ENCODE measurements around the gene MEX3A. TPM values are rescaled to one million over a fixed set of nuclear protein-coding genes. Genes with fewer than 3 reads are reported as not detected.

Gene MEX3A
- total RNA-seq, 1 experiment from 2014 or later, result 90.0 TPM

DNA sequence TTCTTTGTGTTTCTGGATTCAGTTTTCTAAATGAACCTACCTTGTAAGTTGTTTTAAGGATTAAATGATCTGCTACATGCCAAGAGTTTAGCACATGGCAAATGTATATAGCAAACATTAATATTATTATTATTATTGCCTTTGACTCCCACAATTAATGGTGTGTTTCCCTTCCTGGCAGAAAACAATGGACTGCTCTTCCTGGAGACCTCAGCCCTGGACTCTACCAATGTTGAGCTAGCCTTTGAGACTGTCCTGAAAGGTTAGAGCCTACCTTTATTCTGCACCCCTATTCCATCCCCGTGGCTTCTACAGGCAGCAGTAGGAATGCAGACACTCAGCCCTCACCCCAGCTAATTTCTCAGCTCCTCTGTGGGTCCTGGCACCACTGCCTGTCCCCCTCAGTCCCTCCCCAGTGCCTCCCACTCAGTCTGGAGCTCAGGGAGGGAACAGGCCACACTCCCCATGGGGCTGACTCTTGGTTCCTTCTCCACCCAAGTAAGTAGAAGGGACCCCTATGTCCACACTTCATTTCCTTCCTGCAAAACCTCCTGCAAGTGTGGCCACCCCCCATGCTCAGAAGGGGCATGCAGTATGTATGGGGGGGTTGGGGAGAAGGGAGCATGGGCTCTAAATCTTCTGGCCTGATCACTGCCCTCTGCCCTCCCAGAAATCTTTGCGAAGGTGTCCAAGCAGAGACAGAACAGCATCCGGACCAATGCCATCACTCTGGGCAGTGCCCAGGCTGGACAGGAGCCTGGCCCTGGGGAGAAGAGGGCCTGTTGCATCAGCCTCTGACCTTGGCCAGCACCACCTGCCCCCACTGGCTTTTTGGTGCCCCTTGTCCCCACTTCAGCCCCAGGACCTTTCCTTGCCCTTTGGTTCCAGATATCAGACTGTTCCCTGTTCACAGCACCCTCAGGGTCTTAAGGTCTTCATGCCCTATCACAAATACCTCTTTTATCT, 12.5 kb downstream of the MEX3A start:
- CTCF ChIA-PET, result no interaction called here
- H3K9me3 ChIP-seq (ENCODE audit: low read depth, low read length, poor library complexity, severe bottlenecking), result no peaks in the 10 kb centered on the region
- POLR2A ChIA-PET (ENCODE audit: low non-redundant PET), result no interaction called here
- DNase-seq (ENCODE audit: low spot score), result no peak
- H3K36me3 ChIP-seq (ENCODE audit: insufficient read depth, low read length, poor library complexity, severe bottlenecking), result peaks cover 5% of the 10 kb centered on the region
- no peaks in the 10 kb centered on the region for H3K27me3 ChIP-seq (replicated peaks; ENCODE audit: insufficient read depth, low read depth, low read length, poor library complexity)
- TF ChIP-seq, protein P1, sequence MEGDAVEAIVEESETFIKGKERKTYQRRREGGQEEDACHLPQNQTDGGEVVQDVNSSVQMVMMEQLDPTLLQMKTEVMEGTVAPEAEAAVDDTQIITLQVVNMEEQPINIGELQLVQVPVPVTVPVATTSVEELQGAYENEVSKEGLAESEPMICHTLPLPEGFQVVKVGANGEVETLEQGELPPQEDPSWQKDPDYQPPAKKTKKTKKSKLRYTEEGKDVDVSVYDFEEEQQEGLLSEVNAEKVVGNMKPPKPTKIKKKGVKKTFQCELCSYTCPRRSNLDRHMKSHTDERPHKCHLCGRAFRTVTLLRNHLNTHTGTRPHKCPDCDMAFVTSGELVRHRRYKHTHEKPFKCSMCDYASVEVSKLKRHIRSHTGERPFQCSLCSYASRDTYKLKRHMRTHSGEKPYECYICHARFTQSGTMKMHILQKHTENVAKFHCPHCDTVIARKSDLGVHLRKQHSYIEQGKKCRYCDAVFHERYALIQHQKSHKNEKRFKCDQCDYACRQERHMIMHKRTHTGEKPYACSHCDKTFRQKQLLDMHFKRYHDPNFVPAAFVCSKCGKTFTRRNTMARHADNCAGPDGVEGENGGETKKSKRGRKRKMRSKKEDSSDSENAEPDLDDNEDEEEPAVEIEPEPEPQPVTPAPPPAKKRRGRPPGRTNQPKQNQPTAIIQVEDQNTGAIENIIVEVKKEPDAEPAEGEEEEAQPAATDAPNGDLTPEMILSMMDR (conservative IDR thresholded peaks at IDR 0.05; ENCODE audit: low read depth, low read length), result no peak
- TF ChIP-seq EZH2 (IDR thresholded peaks at IDR 0.05; ENCODE audit: borderline replicate concordance, low read depth, low read length, poor library complexity, severe bottlenecking), result no peak
- intact Hi-C loops (cut with micrococcal nuclease; ENCODE audit: unreplicated experiment), result loop anchor here (5.0 kb wide), 1 partner anchor 132 kb away; no protein-coding TSS in a partner anchor
- no peak overlapping the region for H3K27ac ChIP-seq (ENCODE audit: low read depth, low read length, poor library complexity, severe bottlenecking)
- no TSS peak for BruUV-seq (replicated peaks)
- no peak overlapping the region for H3K4me3 ChIP-seq (ENCODE audit: low read depth, low read length, poor library complexity, severe bottlenecking)
- peaks cover 27% of the 10 kb centered on the region for H3K4me1 ChIP-seq (ENCODE audit: insufficient read depth, low read length, poor library complexity, severe bottlenecking)

DNA sequence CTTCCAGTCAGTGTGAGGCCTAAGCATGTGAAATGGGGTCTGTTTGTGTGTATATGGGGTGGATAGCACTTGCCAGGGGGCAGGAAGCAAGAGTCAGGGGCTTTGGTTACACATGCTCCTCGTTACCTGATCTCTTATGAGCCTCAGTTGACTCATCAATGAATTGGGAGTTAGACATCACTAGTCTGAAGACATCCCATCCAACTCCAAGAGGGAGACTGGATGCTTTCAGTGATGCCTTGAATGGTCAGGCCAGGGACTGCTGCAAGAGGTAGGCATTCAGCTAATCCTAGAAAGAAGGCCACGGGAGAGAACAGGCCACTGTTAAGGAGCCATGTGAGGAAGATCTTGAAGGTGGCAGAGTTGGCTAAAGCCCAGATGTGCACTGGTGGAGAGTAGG, 15.0 kb downstream of the MEX3A start:
- H3K27ac ChIP-seq (ENCODE audit: low read depth, low read length, poor library complexity, severe bottlenecking), result no peak overlapping the region
- ChIA-PET CTCF (interaction anchor here (0.6 to 1.5 kb wide), 3 partner anchors 40 to 44 kb away, joined by 3 to 10 read pairs (median 5); no protein-coding TSS in a partner anchor), POLR2A (ENCODE audit: low non-redundant PET) (no interaction called here)
- peaks cover 2% of the 10 kb centered on the region for H3K4me1 ChIP-seq (ENCODE audit: insufficient read depth, low read length, poor library complexity, severe bottlenecking)
- intact Hi-C loops (cut with micrococcal nuclease; ENCODE audit: unreplicated experiment), result loop anchor here (5.0 kb wide), 1 partner anchor 130 kb away; no protein-coding TSS in a partner anchor
- TF ChIP-seq EZH2 (IDR thresholded peaks at IDR 0.05; ENCODE audit: borderline replicate concordance, low read depth, low read length, poor library complexity, severe bottlenecking), result no peak
- TF ChIP-seq, protein P1 (conservative IDR thresholded peaks at IDR 0.05; ENCODE audit: low read depth, low read length), result no peak
- DNase-seq (ENCODE audit: low spot score), result no peak
- H3K36me3 ChIP-seq (ENCODE audit: insufficient read depth, low read length, poor library complexity, severe bottlenecking), result no peaks in the 10 kb centered on the region
- BruUV-seq (replicated peaks), result no TSS peak
- no peaks in the 10 kb centered on the region for H3K9me3 ChIP-seq (ENCODE audit: low read depth, low read length, poor library complexity, severe bottlenecking)
- H3K27me3 ChIP-seq (replicated peaks; ENCODE audit: insufficient read depth, low read depth, low read length, poor library complexity), result no peaks in the 10 kb centered on the region
- no peak overlapping the region for H3K4me3 ChIP-seq (ENCODE audit: low read depth, low read length, poor library complexity, severe bottlenecking)

DNA sequence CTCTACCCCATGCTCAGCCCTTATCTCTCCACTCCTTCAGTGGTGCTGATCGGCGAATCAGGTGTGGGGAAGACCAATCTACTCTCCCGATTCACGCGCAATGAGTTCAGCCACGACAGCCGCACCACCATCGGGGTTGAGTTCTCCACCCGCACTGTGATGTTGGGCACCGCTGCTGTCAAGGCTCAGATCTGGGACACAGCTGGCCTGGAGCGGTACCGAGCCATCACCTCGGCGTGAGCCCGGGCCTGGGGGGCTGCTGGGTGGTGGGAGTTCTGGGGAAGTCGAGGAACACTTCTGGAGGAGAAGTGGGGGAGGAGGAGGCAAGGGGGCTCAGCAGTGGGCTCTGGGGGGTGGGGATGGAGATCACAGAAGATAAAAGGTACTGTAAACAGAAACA, 16.4 kb downstream of the MEX3A start:
- Histone ChIP-seq H3K4me3 (ENCODE audit: low read depth, low read length, poor library complexity, severe bottlenecking) (no peak overlapping the region), H3K36me3 (ENCODE audit: insufficient read depth, low read length, poor library complexity, severe bottlenecking) (no peaks in the 10 kb centered on the region), H3K27ac (ENCODE audit: low read depth, low read length, poor library complexity, severe bottlenecking) (no peak overlapping the region), H3K27me3 (replicated peaks; ENCODE audit: insufficient read depth, low read depth, low read length, poor library complexity) (no peaks in the 10 kb centered on the region), H3K4me1 (ENCODE audit: insufficient read depth, low read length, poor library complexity, severe bottlenecking) (peaks cover 8% of the 10 kb centered on the region), H3K9me3 (ENCODE audit: low read depth, low read length, poor library complexity, severe bottlenecking) (no peaks in the 10 kb centered on the region)
- ChIA-PET POLR2A (ENCODE audit: low non-redundant PET) (interaction anchor here (0.6 kb wide), 1 partner anchor 46 kb away, joined by 3 read pairs; no protein-coding TSS in a partner anchor), CTCF (interaction anchor here (1.1 to 2.1 kb wide), 5 partner anchors 40 to 173 kb away, joined by 3 to 17 read pairs (median 4); no protein-coding TSS in a partner anchor)
- TF ChIP-seq, protein P1 (conservative IDR thresholded peaks at IDR 0.05; ENCODE audit: low read depth, low read length), result no peak
- no peak for TF ChIP-seq EZH2 (IDR thresholded peaks at IDR 0.05; ENCODE audit: borderline replicate concordance, low read depth, low read length, poor library complexity, severe bottlenecking)
- intact Hi-C loops (cut with micrococcal nuclease; ENCODE audit: unreplicated experiment), result loop anchor here (5.0 kb wide), 1 partner anchor 129 kb away; no protein-coding TSS in a partner anchor
- BruUV-seq (replicated peaks), result no TSS peak
- DNase-seq (ENCODE audit: low spot score), result no peak
